HepG2 (cell line): Measurements from ENCODE around the gene DNM1L. TPM values are rescaled to one million over a fixed set of nuclear protein-coding genes. Genes with fewer than 3 reads are reported as not detected.

Experiments used
- CBX1 ChIP-seq: IDR thresholded peaks from one replicate; pipeline ENCODE4 v1.6.1; 2016; ENCODE audit warnings: antibody characterized with exemption, low read depth
- ESRRA ChIP-seq: sonication (generic); formaldehyde crosslinking; IDR thresholded peaks from 2 replicates; pipeline ENCODE4 v1.5.1; 2020; ENCODE audit warnings: mild to moderate bottlenecking, low read depth, missing genetic modification reagents
- GABPA ChIP-seq, 2 experiments: IDR thresholded peaks; 2 replicates each; pipeline ENCODE4 v1.6.1; 2011 to 2016; ENCODE audit warnings: low read depth in 2 of 2, low read length in 1 of 2, missing biosample characterization in 1 of 2, missing genetic modification characterization in 1 of 2
- GABPB1 ChIP-seq: IDR thresholded peaks from 2 replicates; pipeline ENCODE4 v1.6.1; 2016; ENCODE audit warnings: mild to moderate bottlenecking, missing genetic modification reagents, moderate library complexity, missing compliant biosample characterization
- PHB2 ChIP-seq: fragments of 450-650 bp; IDR thresholded peaks from 2 replicates; pipeline ENCODE4 v1.6.1; 2018; ENCODE audit not compliant: partially characterized antibody
- PHF5A ChIP-seq: IDR thresholded peaks from one replicate; pipeline ENCODE4 v1.6.1; 2018; ENCODE audit warnings: low read depth, missing genetic modification reagents; ENCODE audit not compliant: unreplicated experiment
- POLR2AphosphoS2 ChIP-seq: IDR thresholded peaks from 2 replicates; pipeline ENCODE4 v1.6.1; 2011; ENCODE audit warnings: low read depth, low read length, improper control_type of control experiment
- RARG ChIP-seq: sonication (generic); formaldehyde crosslinking; IDR thresholded peaks from 2 replicates; pipeline ENCODE4 v1.4.0; 2020; ENCODE audit warnings: low read depth, mild to moderate bottlenecking, missing genetic modification reagents
- RBFOX2 ChIP-seq: fragments of 200-400 bp; formaldehyde crosslinking; IDR thresholded peaks from 2 replicates; pipeline ENCODE4 v1.6.1; 2017; ENCODE audit warnings: low read depth, mild to moderate bottlenecking, low read length
- RXRA ChIP-seq: sonication (generic); formaldehyde crosslinking; IDR thresholded peaks from 2 replicates; pipeline ENCODE4 v1.5.1; 2020; ENCODE audit warnings: missing genetic modification reagents
- SNRNP70 ChIP-seq: fragments of 200-400 bp; formaldehyde crosslinking; IDR thresholded peaks from 2 replicates; pipeline ENCODE4 v1.6.1; 2017; ENCODE audit warnings: mild to moderate bottlenecking, low read depth, low read length, moderate library complexity
- SRSF1 ChIP-seq: fragments of 200-400 bp; formaldehyde crosslinking; optimal IDR thresholded peaks from 2 replicates; pipeline ENCODE3; 2017; ENCODE audit warnings: mild to moderate bottlenecking, low read depth, low read length, moderate library complexity
- YY1 ChIP-seq: IDR thresholded peaks from 2 replicates; pipeline ENCODE4 v1.6.1; 2011; ENCODE audit warnings: low read length, low read depth, moderate library complexity, mild to moderate bottlenecking; ENCODE audit not compliant: insufficient read depth, insufficient replicate concordance
- ZBTB33 ChIP-seq: sonication (generic); formaldehyde crosslinking; IDR thresholded peaks from 2 replicates; pipeline ENCODE4 v1.4.0; 2020; ENCODE audit warnings: missing genetic modification reagents
- ZNF101 ChIP-seq: sonication (generic); formaldehyde crosslinking; IDR thresholded peaks from 2 replicates; pipeline ENCODE4 v1.4.0; 2020; ENCODE audit warnings: mild to moderate bottlenecking, low read depth, missing genetic modification reagents, borderline replicate concordance
- ZNF235 ChIP-seq: sonication (generic); formaldehyde crosslinking; IDR thresholded peaks from 2 replicates; pipeline ENCODE4 v1.8.1; 2023; ENCODE audit warnings: mild to moderate bottlenecking, missing genetic modification reagents, borderline replicate concordance
- ZNF30 ChIP-seq: sonication (generic); formaldehyde crosslinking; IDR thresholded peaks from 2 replicates; pipeline ENCODE4 v1.5.0; 2020; ENCODE audit warnings: mild to moderate bottlenecking, missing genetic modification reagents
- ZNF33B ChIP-seq: sonication (generic); formaldehyde crosslinking; IDR thresholded peaks from 2 replicates; pipeline ENCODE4 v1.5.1; 2020; ENCODE audit warnings: mild to moderate bottlenecking, missing genetic modification reagents
- ZNF574 ChIP-seq: sonication (generic); formaldehyde crosslinking; IDR thresholded peaks from 2 replicates; pipeline ENCODE4 v1.4.0; 2020; ENCODE audit warnings: missing genetic modification reagents
- ZNF614 ChIP-seq: IDR thresholded peaks from 2 replicates; pipeline ENCODE4 v1.6.1; 2018; ENCODE audit warnings: missing biosample characterization, missing genetic modification reagents, inconsistent platforms, borderline replicate concordance
- ZNF704 ChIP-seq: sonication (generic); formaldehyde crosslinking; IDR thresholded peaks from 2 replicates; pipeline ENCODE4 v1.8.1; 2023; ENCODE audit warnings: mild to moderate bottlenecking, inconsistent platforms, moderate library complexity, missing genetic modification reagents, borderline replicate concordance
- ZNF746 ChIP-seq: sonication (generic); formaldehyde crosslinking; IDR thresholded peaks from 2 replicates; pipeline ENCODE4 v1.8.0; 2022; ENCODE audit warnings: mild to moderate bottlenecking, missing genetic modification reagents
- polyA plus RNA-seq, 8 experiments: library from polyadenylated mRNA; depleted of rRNA in 3 of 8; stranded (reverse) in 7 of 8; unstranded in 1 of 8; fragments of >200 nt; fragmentation: Illumina TruSeq in 4 of 8; extraction: Trizol in 4 of 8; gene quantifications; 2 replicates each; pipeline versions ENCODE4 v1.2.1 to v1.2.3, GENCODE V29; 2011 to 2016; ENCODE audit warnings: low read depth in 4 of 8, missing spikeins in 1 of 8, mixed read lengths in 1 of 8; ENCODE audit not compliant: insufficient read depth in 1 of 8
- total RNA-seq, 5 experiments: library from RNA; depleted of rRNA; stranded (reverse); fragments of >200 nt; fragmentation: Illumina TruSeq; extraction: Trizol; gene quantifications; 2 replicates each; pipeline ENCODE4 v1.2.3, GENCODE V29; 2016; ENCODE audit warnings: low read depth in 1 of 5

The DNM1L gene
- total and polyA plus RNA-seq, 2 of the 13 experiments (the other 11 are each of a cell fraction or from before 2014, with no cell fraction given), result 35.9 to 65.8 TPM

- TF ChIP-seq YY1, result peak; percentile 71
- peak; percentile 85 for TF ChIP-seq ZNF574 (CRISPR knock-in tag)
- no peak for TF ChIP-seq ZNF30 (CRISPR knock-in tag)
- peak; percentile 92 for TF ChIP-seq RBFOX2
- no peak for TF ChIP-seq PHB2
- no peak; the same call in 1 of the 2 replicates for TF ChIP-seq ZNF33B (CRISPR knock-in tag)
- TF ChIP-seq ZNF614 (CRISPR knock-in tag), result peak; percentile 63; the same call in 1 of the 2 replicates
- TF ChIP-seq SNRNP70, result no peak
- TF ChIP-seq PHF5A (CRISPR knock-in tag), result peak; percentile 56
- TF ChIP-seq ZNF746 (CRISPR knock-in tag), result peak; percentile 84
- peak; percentile 85; the same call in 1 of the 2 replicates for TF ChIP-seq ZNF704 (CRISPR knock-in tag)
- 0 out of 2 replicates have a peak, but pooled peaks have one; percentile 81 for TF ChIP-seq ZNF101 (CRISPR knock-in tag)
- peak; percentile 86; the same call in 1 of the 2 replicates for TF ChIP-seq ZNF235 (CRISPR knock-in tag)
- TF ChIP-seq GABPB1 (CRISPR knock-in tag), result peak; percentile 92
- TF ChIP-seq RXRA (CRISPR knock-in tag), result 0 out of 2 replicates have a peak, but pooled peaks have one; percentile 27
- peak; percentile 35 for TF ChIP-seq GABPA (IDR thresholded peaks at IDR 0.05; ENCODE audit: low read depth, low read length)
- peak; percentile 84 for TF ChIP-seq GABPA (CRISPR knock-in tag; IDR thresholded peaks at IDR 0.05; ENCODE audit: low read depth)
- TF ChIP-seq RARG, result 0 out of 2 replicates have a peak, but pooled peaks have one; percentile 78
- TF ChIP-seq ZBTB33 (CRISPR knock-in tag), result no peak
- peak; percentile 42 for TF ChIP-seq SRSF1
- TF ChIP-seq ESRRA, result peak; percentile 62; the same call in 1 of the 2 replicates
- TF ChIP-seq POLR2AphosphoS2, result no peak
- no peak for TF ChIP-seq CBX1
Measured at GRCh38 chr12:32679091-32679919, at the start of gene DNM1L (continued).
